ENCODE data around the gene SLCO3A1.

SLCO3A1 gene

GRCh38 chr15:91924183-91924582 is 70.7 kb downstream of the SLCO3A1 start:
- no peak for DNase-seq (ENCODE audit: low spot score)
- in situ Hi-C loops (cut with MboI; ENCODE audit: low pct_unique_long_range_greater_than_20kb, low sequenced_read_pairs, unreplicated experiment): no loop called here
- TF ChIP-seq CTCF (IDR thresholded peaks at IDR 0.05; ENCODE audit: extremely low read depth, insufficient read depth, missing control alignments): no peak

GRCh38 chr15:91924837-91925495 is 71.5 kb downstream of the SLCO3A1 start:
- in situ Hi-C loops (cut with MboI; ENCODE audit: low pct_unique_long_range_greater_than_20kb, low sequenced_read_pairs, unreplicated experiment): no loop called here
- no peak for DNase-seq (ENCODE audit: low spot score)
- TF ChIP-seq CTCF (IDR thresholded peaks at IDR 0.05; ENCODE audit: extremely low read depth, insufficient read depth, missing control alignments): no peak

GRCh38 chr15:91925794-91926193 is 72.3 kb downstream of the SLCO3A1 start:
- DNase-seq (ENCODE audit: low spot score): no peak
- in situ Hi-C loops (cut with MboI; ENCODE audit: low pct_unique_long_range_greater_than_20kb, low sequenced_read_pairs, unreplicated experiment): no loop called here
- no peak for TF ChIP-seq CTCF (IDR thresholded peaks at IDR 0.05; ENCODE audit: extremely low read depth, insufficient read depth, missing control alignments)

GRCh38 chr15:91926908-91927270 is 73.4 kb downstream of the SLCO3A1 start:
- no peak for DNase-seq (ENCODE audit: low spot score)
- in situ Hi-C loops (cut with MboI; ENCODE audit: low pct_unique_long_range_greater_than_20kb, low sequenced_read_pairs, unreplicated experiment): no loop called here
- no peak for TF ChIP-seq CTCF (IDR thresholded peaks at IDR 0.05; ENCODE audit: extremely low read depth, insufficient read depth, missing control alignments)

GRCh38 chr15:91927585-91927984 is 74.1 kb downstream of the SLCO3A1 start:
- DNase-seq (ENCODE audit: low spot score): no peak
- TF ChIP-seq CTCF (IDR thresholded peaks at IDR 0.05; ENCODE audit: extremely low read depth, insufficient read depth, missing control alignments): no peak
- in situ Hi-C loops (cut with MboI; ENCODE audit: low pct_unique_long_range_greater_than_20kb, low sequenced_read_pairs, unreplicated experiment): no loop called here

- no peak for DNase-seq (ENCODE audit: low spot score)
- in situ Hi-C loops (cut with MboI; ENCODE audit: low pct_unique_long_range_greater_than_20kb, low sequenced_read_pairs, unreplicated experiment): no loop called here
- no peak for TF ChIP-seq CTCF (IDR thresholded peaks at IDR 0.05; ENCODE audit: extremely low read depth, insufficient read depth, missing control alignments)
Observed at GRCh38 chr15:91928675-91929074, 75.2 kb downstream of the SLCO3A1 start.

Measured in GM13977 (cell line).